ENCODE results near the gene RBMS3.
"Not testable (repeated sequence)": the region's sequence is repeated elsewhere in the genome, so short reads cannot be mapped to it uniquely, and the experiment has no call there.

RBMS3 gene

DNA sequence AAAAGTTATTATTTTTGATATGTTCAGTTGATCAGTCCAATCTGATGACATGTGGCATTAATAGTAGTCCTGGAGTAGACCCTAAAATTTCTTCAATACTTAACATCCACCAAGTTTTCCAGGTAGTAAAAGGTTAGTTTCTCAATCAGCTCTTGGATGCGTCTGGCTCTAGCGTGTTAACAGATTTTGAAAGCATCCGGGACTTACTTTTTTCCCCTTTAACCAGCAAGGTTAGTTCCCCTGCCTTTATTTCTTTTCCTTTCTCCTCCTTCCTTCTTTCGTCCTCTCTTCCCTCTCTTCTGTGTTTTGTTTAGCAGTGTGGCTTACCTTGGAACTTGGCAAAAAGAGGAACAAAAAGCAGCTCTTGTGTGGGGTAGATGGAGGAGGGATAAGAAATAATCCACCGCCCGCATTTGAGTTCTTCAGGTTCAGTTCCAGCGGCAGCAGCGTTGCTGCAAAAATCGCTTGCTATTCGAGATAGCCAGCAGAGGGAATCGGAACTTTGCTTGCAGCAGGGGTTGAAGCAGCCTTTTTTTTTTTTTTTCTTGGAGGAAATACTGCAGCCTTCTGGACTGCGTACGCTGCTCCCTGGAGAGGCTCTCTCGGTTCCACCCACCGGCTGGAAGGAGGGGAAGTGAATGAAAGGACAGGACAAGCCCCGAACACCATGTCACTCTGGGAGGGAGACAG, at the start of gene RBMS3:
Gene RBMS3, plus strand, starts transcription at position 668 of the 690 bp plus-strand sequence.
- Histone ChIP-seq H3K4me1 (ENCODE audit: control insufficient read depth, insufficient read depth, low read length, unreplicated experiment) (peaks cover 19% of the 10 kb centered on the region), H3K27me3 (ENCODE audit: insufficient read depth, low read length) (no peaks in the 10 kb centered on the region), H3K79me2 (ENCODE audit: control insufficient read depth, insufficient read depth, low read length, unreplicated experiment) (peaks cover 50% of the 10 kb centered on the region), H3K27ac (ENCODE audit: low read depth, low read length) (peak within 1 kb of the TSS; percentile 86), H2AFZ (ENCODE audit: low read length, unreplicated experiment) (peak within 1 kb of the TSS; percentile 82), H3K36me3 (ENCODE audit: insufficient read depth, low read length) (no peaks in the 10 kb centered on the region), H3K4me3 (ENCODE audit: low read depth, low read length) (peak within 1 kb of the TSS; percentile 92)

DNA sequence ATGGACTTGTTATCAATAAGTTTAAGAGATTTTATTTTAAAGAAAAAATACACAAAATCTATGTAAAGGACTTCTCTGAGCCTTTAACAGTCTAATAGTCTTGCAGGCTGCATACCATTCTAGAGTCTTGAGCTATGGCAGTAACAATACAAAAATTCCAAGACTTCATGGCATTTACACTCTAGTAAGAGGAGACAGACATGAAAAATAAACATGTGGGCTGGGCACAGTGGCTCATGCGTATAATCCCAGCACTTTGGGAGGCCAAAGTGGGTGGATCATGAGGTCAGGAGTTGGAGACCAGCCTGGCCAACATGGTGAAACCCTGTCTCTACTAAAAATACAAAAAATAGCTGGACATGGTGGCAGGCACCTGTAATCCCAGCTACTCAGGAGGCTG, 47.7 kb upstream of the RBMS3 start:
- H3K27ac ChIP-seq (ENCODE audit: low read depth, low read length); H3K36me3 ChIP-seq (ENCODE audit: insufficient read depth, low read length); H3K4me1 ChIP-seq (ENCODE audit: control insufficient read depth, insufficient read depth, low read length, unreplicated experiment); H3K4me3 ChIP-seq (ENCODE audit: low read depth, low read length); H3K27me3 ChIP-seq (ENCODE audit: insufficient read depth, low read length); H2AFZ ChIP-seq (ENCODE audit: low read length, unreplicated experiment); H3K79me2 ChIP-seq (ENCODE audit: control insufficient read depth, insufficient read depth, low read length, unreplicated experiment): not testable (repeated sequence)

GRCh38 chr3:29236146-29236840, 44.6 kb upstream of the RBMS3 start:
- H3K4me1 ChIP-seq (ENCODE audit: control insufficient read depth, insufficient read depth, low read length, unreplicated experiment) = peaks cover 14% of the 10 kb centered on the region
- H3K36me3 ChIP-seq (ENCODE audit: insufficient read depth, low read length) = no peaks in the 10 kb centered on the region
- H3K27me3 ChIP-seq (ENCODE audit: insufficient read depth, low read length) = no peaks in the 10 kb centered on the region

DNA sequence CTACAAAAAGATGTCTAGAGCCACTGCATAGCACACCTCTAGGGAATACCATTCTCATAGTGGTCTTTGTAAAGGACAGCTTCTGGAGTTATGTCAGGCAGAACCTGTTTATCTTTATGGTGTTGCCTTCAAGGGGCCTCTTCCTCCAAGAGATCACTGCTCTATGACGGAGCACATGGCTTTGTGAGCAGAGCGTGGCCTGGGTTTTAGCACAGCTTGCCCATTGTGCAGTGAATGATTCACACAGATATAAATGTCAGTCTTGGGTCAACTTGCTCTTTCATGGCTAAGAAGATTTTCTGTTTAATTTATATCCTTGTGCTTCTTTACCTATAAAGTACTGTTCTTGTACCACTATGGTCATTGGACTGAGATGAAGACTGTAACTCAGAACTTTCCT, 41.5 kb upstream of the RBMS3 start:
- Histone ChIP-seq H2AFZ (ENCODE audit: low read length, unreplicated experiment) (no peak overlapping the region), H3K4me3 (ENCODE audit: low read depth, low read length) (no peak overlapping the region), H3K27me3 (ENCODE audit: insufficient read depth, low read length) (no peaks in the 10 kb centered on the region), H3K36me3 (ENCODE audit: insufficient read depth, low read length) (no peaks in the 10 kb centered on the region), H3K4me1 (ENCODE audit: control insufficient read depth, insufficient read depth, low read length, unreplicated experiment) (peaks cover 14% of the 10 kb centered on the region), H3K79me2 (ENCODE audit: control insufficient read depth, insufficient read depth, low read length, unreplicated experiment) (no peaks in the 10 kb centered on the region), H3K27ac (ENCODE audit: low read depth, low read length) (no peak overlapping the region; the same call in 1 of the 2 replicates)

More at GRCh38 chr3:29236146-29236840, 44.6 kb upstream of the RBMS3 start:
- no peak overlapping the region for H2AFZ ChIP-seq (ENCODE audit: low read length, unreplicated experiment)
- H3K4me3 ChIP-seq (ENCODE audit: low read depth, low read length) = no peak overlapping the region
- H3K79me2 ChIP-seq (ENCODE audit: control insufficient read depth, insufficient read depth, low read length, unreplicated experiment) = no peaks in the 10 kb centered on the region
- no peak overlapping the region for H3K27ac ChIP-seq (ENCODE audit: low read depth, low read length)

DNA sequence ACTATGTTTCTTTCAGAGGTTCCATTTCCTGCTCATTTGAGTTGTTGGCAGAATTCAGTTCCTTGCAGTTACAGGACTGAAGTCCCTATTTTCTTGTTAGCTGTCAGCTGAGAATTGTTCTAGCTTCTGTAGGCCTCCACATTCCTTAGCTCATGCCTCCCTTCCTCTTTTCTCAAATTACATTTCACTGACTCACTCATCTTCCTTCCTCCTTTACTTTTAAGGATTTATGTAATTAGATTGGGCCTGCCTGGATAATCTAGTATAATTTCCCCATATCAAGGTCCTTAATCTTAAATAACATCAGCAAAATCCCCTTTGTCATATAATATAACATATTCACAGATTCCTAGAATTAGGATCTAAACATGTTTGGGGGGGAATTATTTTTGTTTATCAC, 40.6 kb upstream of the RBMS3 start:
- peak overlapping the region; percentile 9 for H2AFZ ChIP-seq (ENCODE audit: low read length, unreplicated experiment)

GRCh38 chr3:29240887-29241286, 40.0 kb upstream of the RBMS3 start:
- Histone ChIP-seq H3K36me3 (ENCODE audit: insufficient read depth, low read length) (no peaks in the 10 kb centered on the region), H3K27ac (ENCODE audit: low read depth, low read length) (no peak overlapping the region), H3K79me2 (ENCODE audit: control insufficient read depth, insufficient read depth, low read length, unreplicated experiment) (no peaks in the 10 kb centered on the region), H3K4me1 (ENCODE audit: control insufficient read depth, insufficient read depth, low read length, unreplicated experiment) (peaks cover 14% of the 10 kb centered on the region), H2AFZ (ENCODE audit: low read length, unreplicated experiment) (no peak overlapping the region), H3K27me3 (ENCODE audit: insufficient read depth, low read length) (no peaks in the 10 kb centered on the region), H3K4me3 (ENCODE audit: low read depth, low read length) (no peak overlapping the region)

More for the DNA sequence above, 40.6 kb upstream of the RBMS3 start:
- no peak overlapping the region for H3K4me3 ChIP-seq (ENCODE audit: low read depth, low read length)
- H3K79me2 ChIP-seq (ENCODE audit: control insufficient read depth, insufficient read depth, low read length, unreplicated experiment) = no peaks in the 10 kb centered on the region
- H3K27ac ChIP-seq (ENCODE audit: low read depth, low read length) = peak overlapping the region; percentile 29
- no peaks in the 10 kb centered on the region for H3K36me3 ChIP-seq (ENCODE audit: insufficient read depth, low read length)
- H3K27me3 ChIP-seq (ENCODE audit: insufficient read depth, low read length) = no peaks in the 10 kb centered on the region
- peaks cover 14% of the 10 kb centered on the region for H3K4me1 ChIP-seq (ENCODE audit: control insufficient read depth, insufficient read depth, low read length, unreplicated experiment)

- Histone ChIP-seq H3K4me3 (ENCODE audit: low read depth, low read length) (no peak overlapping the region), H3K27ac (ENCODE audit: low read depth, low read length) (no peak overlapping the region), H3K36me3 (ENCODE audit: insufficient read depth, low read length) (no peaks in the 10 kb centered on the region), H3K79me2 (ENCODE audit: control insufficient read depth, insufficient read depth, low read length, unreplicated experiment) (no peaks in the 10 kb centered on the region), H3K4me1 (ENCODE audit: control insufficient read depth, insufficient read depth, low read length, unreplicated experiment) (peaks cover 14% of the 10 kb centered on the region), H2AFZ (ENCODE audit: low read length, unreplicated experiment) (no peak overlapping the region), H3K27me3 (ENCODE audit: insufficient read depth, low read length) (no peaks in the 10 kb centered on the region)
These were observed 39.0 kb upstream of the RBMS3 start for GRCh38 chr3:29241855-29242254.

- Histone ChIP-seq H3K36me3 (ENCODE audit: insufficient read depth, low read length) (no peaks in the 10 kb centered on the region), H3K27me3 (ENCODE audit: insufficient read depth, low read length) (no peaks in the 10 kb centered on the region), H3K79me2 (ENCODE audit: control insufficient read depth, insufficient read depth, low read length, unreplicated experiment) (no peaks in the 10 kb centered on the region), H3K4me3 (ENCODE audit: low read depth, low read length) (no peak overlapping the region), H2AFZ (ENCODE audit: low read length, unreplicated experiment) (no peak overlapping the region), H3K4me1 (ENCODE audit: control insufficient read depth, insufficient read depth, low read length, unreplicated experiment) (peaks cover 14% of the 10 kb centered on the region), H3K27ac (ENCODE audit: low read depth, low read length) (no peak overlapping the region)
These were observed 38.6 kb upstream of the RBMS3 start for GRCh38 chr3:29242296-29242695.

- Histone ChIP-seq H3K4me1 (ENCODE audit: control insufficient read depth, insufficient read depth, low read length, unreplicated experiment) (no peaks in the 10 kb centered on the region), H3K27ac (ENCODE audit: low read depth, low read length) (no peak overlapping the region), H3K36me3 (ENCODE audit: insufficient read depth, low read length) (no peaks in the 10 kb centered on the region), H3K27me3 (ENCODE audit: insufficient read depth, low read length) (no peaks in the 10 kb centered on the region), H3K79me2 (ENCODE audit: control insufficient read depth, insufficient read depth, low read length, unreplicated experiment) (no peaks in the 10 kb centered on the region), H3K4me3 (ENCODE audit: low read depth, low read length) (no peak overlapping the region), H2AFZ (ENCODE audit: low read length, unreplicated experiment) (no peak overlapping the region)
These were observed 35.4 kb upstream of the RBMS3 start for GRCh38 chr3:29245441-29245840.

GRCh38 chr3:29247088-29247745, 33.7 kb upstream of the RBMS3 start:
- Histone ChIP-seq H3K36me3 (ENCODE audit: insufficient read depth, low read length) (no peaks in the 10 kb centered on the region), H3K27me3 (ENCODE audit: insufficient read depth, low read length) (no peaks in the 10 kb centered on the region), H3K79me2 (ENCODE audit: control insufficient read depth, insufficient read depth, low read length, unreplicated experiment) (no peaks in the 10 kb centered on the region), H3K27ac (ENCODE audit: low read depth, low read length) (no peak overlapping the region), H3K4me3 (ENCODE audit: low read depth, low read length) (no peak overlapping the region), H3K4me1 (ENCODE audit: control insufficient read depth, insufficient read depth, low read length, unreplicated experiment) (no peaks in the 10 kb centered on the region), H2AFZ (ENCODE audit: low read length, unreplicated experiment) (no peak overlapping the region)
